HG03432 (cell line): ENCODE data around the gene SPHK1.

Experiments
- ATAC-seq: cut with Tn5 transposase; IDR thresholded peaks from one replicate; pipeline ENCODE4 v1.9.1; 2021; ENCODE audit warnings: mild to moderate bottlenecking, moderate library complexity; ENCODE audit not compliant: unreplicated experiment

The SPHK1 gene

GRCh38 chr17:76405607-76405966, 21.2 kb downstream of the SPHK1 start:
- ATAC-seq: no peak

- no peak for ATAC-seq
Observed at GRCh38 chr17:76405967-76406647, 21.7 kb downstream of the SPHK1 start.

GRCh38 chr17:76407509-76407908, 23.1 kb downstream of the SPHK1 start:
- no peak for ATAC-seq

- no peak for ATAC-seq
Observed at GRCh38 chr17:76408037-76408849, 23.8 kb downstream of the SPHK1 start.

- no peak for ATAC-seq
Observed at GRCh38 chr17:76410328-76410965, 26.0 kb downstream of the SPHK1 start.

- ATAC-seq: no peak
Observed at GRCh38 chr17:76411247-76411646, 26.8 kb downstream of the SPHK1 start.

GRCh38 chr17:76414334-76415295, 30.2 kb downstream of the SPHK1 start:
- no peak for ATAC-seq

- no peak for ATAC-seq
Observed at GRCh38 chr17:76415786-76416185, 31.4 kb downstream of the SPHK1 start.

- no peak for ATAC-seq
Observed at GRCh38 chr17:76416457-76416856, 32.0 kb downstream of the SPHK1 start.

GRCh38 chr17:76416899-76417298, 32.5 kb downstream of the SPHK1 start:
- ATAC-seq: no peak

GRCh38 chr17:76417499-76418143, 33.2 kb downstream of the SPHK1 start:
- no peak for ATAC-seq

- no peak for ATAC-seq
Observed at GRCh38 chr17:76419576-76420260, 35.3 kb downstream of the SPHK1 start.

- no peak for ATAC-seq
Observed at GRCh38 chr17:76420356-76421043, 36.1 kb downstream of the SPHK1 start.

GRCh38 chr17:76421044-76421407, 36.6 kb downstream of the SPHK1 start:
- ATAC-seq: no peak

- ATAC-seq: no peak
Observed at GRCh38 chr17:76422406-76422805, 38.0 kb downstream of the SPHK1 start.

- ATAC-seq: no peak
Observed at GRCh38 chr17:76422860-76423259, 38.5 kb downstream of the SPHK1 start.

- ATAC-seq: no peak
Observed at GRCh38 chr17:76426853-76427252, 42.4 kb downstream of the SPHK1 start.

- ATAC-seq: no peak
Observed at GRCh38 chr17:76427501-76428231, 43.3 kb downstream of the SPHK1 start.

GRCh38 chr17:76428511-76428910, 44.1 kb downstream of the SPHK1 start:
- no peak for ATAC-seq
